Measurements from ENCODE around the gene SLIT3.

DNA sequence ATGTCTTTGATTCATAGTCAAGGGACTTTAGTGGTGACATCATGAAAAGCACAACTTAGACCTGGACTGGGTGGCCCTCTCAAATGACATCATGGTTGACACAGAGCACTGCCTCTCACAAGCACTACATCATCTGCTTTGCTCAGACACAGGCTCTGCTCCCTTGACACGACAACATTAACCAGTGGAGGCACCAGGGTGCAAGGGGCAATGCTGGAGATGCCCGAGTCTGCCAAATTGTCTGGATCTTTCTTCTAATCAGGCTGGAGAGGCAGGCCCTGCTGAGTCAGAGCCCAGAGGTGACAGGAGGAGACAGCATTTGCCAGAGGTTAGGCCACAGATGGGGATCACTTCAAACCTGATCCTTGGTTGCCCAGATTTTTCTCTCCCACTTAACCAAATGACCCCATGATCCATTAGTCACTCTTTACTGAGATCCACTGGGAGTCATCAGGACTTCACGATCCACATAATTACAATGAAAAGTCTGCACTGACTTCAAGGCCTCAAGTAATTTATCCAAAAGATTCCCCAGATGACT, 174.4 kb downstream of the SLIT3 start:
- TF ChIP-seq CTCF (IDR thresholded peaks at IDR 0.05): no peak
- no peak for TF ChIP-seq POLR2AphosphoS5 (IDR thresholded peaks at IDR 0.05; ENCODE audit: insufficient read depth in 1 of 2, low read depth in 1 of 2)
- TF ChIP-seq POLR2A (IDR thresholded peaks at IDR 0.05): no peak
